NCI-H345 treated with DMSO at 0.1 percent for 48 hours (cell line): ENCODE data around the gene PHC2.

Experiments used
- DNase-seq: peaks from one replicate; lab custom pipeline; 2025; ENCODE audit not compliant: unreplicated experiment; lab: John Stamatoyannopoulos, UW

PHC2 gene

DNA sequence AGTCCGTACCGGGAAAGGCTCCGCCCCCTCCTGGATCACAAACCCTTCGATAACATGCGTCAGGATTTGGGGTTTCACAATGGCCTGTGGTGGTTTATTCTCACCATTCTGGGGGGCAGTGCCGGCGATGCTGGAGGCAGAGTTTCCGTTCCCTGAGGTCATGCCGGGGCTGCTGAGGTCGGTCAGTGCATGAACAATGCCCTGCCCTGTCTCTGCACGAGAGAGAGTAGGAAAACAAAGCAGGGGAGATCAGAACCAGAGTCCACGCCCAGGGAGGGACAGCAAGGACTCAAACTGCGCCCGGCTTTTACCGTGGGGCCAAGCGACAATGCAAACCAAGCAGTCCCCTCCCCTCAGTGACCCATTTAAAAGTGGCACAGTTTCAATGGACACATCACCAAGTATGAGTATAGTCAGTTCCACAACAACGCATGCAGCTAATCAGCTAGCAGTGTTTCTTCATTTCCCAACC is 96.8 kb downstream of the PHC2 start:
- no peak for DNase-seq

DNA sequence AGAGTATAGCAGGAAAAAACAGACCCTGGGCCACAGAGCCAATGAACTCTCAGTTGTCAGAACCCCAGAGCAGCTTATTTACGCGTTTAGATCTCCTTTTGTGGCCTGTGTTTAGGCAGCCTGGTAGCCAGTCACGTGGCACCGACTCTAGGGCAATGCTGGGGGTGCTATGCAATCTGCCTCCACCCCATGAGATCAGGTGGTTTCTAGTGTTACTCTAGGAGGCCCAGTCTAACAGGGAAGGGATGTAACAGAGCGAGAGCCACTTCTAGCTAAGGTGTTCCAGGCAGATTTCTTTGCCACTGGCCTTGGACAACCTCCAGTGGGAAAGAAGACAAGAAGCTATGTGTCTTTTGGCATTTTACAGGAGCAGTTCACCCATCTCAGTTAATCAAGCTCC is 98.0 kb downstream of the PHC2 start:
- DNase-seq = no peak

DNA sequence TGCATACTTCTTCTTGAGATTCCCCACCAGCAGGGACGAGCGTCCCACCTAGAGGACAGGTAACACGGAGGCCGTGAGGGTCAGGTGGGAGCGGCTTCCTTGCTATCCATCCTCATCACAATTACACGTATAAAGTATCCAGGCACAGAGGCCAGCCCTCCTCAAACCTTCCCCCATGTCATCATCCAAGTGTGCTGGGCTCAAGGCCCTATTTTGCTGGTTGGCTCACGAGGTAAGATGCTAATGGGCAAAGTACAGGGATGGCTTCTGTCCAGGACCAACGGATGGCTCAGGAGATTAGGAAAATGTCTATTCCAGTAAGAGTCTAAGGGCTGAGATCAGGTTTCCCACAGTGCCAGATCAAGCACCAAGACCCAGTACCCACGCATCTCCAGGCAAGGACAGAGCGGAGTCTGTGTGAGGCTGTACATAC is 98.5 kb downstream of the PHC2 start:
- no peak for DNase-seq

DNA sequence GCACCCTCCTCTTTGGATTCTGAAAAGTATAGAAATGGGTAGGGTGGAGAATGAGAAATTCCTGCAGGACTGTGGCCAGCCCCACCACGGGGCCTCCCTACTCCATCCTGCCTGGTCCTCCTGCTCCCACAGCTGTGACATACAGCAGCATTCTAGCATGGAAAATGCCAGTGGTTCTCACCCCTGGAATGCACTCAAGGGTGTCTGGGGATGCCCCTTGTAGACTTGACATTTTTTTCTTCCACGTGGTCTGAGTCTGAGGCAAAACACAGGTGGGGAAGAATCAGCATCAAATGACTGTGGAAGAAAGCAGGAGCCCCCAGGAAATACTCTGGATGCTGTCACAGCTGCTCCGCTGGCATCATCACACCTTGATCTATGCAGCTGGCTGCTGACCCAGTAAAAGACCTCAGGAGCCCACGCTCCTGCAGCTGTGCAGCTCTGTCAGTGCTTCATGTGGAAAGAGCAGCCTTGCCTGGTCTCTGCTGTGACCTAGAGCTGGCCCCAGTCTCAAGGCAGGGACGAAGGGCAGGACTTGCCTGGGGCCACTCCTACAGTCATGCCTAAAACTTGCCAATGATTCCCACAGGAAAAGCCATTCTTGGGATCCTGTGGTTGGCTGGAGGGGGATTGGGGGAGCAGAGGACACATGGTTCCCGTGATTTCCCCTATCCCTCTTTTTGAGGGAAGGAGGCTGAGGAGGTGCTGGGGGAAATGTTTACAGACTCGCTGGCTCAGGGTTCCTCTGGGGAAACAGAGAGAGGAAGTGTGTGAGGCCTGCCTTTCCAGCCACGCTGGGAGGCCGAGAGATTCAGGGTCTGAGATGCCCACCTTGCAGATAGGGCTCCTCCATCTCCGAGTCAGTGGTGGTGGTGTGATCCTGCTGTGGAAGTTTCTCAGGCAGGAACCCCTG is 99.2 kb downstream of the PHC2 start:
- no peak for DNase-seq

DNA sequence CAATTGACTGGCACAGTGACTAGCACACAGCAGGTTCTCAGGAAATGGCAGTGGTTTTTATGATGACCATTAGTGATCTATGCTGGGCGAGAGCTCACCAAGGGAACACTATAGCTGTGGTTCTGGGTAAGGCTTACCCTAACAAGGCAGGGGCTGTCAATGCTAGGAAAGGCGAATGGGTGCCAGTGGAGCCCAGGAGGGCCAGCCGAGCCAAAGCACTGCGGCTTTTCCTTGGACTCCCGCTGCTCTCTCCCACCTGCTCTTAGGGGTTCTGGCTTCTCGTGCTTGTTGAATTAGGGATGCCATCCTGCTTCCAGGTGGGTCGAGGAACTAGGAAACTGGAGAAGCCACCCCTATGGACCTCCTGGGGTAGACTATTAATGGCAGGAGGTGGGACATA is 100.0 kb downstream of the PHC2 start:
- no peak for DNase-seq

DNA sequence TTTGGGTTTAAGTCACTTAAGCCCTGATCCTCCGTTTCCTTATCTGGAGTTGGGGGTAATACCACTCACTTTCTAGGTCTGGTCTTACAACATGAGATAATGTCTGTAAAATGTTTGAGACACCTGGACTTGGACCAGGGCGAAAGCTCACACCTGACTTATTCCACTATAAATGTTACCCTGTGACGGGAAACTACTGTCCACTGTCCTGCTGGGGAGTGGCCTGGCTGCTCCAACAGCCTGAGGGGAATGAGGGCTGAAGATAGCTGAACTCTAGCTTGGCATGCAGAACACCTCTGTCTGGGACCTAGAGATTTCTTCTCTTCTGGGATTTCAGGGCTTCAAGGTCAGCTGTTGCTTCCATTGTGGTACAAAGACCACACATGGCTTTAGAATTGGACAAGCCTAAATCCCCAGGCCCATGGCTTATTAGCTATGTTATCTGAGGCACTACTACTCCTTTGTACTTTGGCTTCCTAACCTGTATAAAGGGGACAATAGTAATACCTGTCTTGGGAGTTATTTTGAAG is 100.5 kb downstream of the PHC2 start:
- DNase-seq = no peak

DNA sequence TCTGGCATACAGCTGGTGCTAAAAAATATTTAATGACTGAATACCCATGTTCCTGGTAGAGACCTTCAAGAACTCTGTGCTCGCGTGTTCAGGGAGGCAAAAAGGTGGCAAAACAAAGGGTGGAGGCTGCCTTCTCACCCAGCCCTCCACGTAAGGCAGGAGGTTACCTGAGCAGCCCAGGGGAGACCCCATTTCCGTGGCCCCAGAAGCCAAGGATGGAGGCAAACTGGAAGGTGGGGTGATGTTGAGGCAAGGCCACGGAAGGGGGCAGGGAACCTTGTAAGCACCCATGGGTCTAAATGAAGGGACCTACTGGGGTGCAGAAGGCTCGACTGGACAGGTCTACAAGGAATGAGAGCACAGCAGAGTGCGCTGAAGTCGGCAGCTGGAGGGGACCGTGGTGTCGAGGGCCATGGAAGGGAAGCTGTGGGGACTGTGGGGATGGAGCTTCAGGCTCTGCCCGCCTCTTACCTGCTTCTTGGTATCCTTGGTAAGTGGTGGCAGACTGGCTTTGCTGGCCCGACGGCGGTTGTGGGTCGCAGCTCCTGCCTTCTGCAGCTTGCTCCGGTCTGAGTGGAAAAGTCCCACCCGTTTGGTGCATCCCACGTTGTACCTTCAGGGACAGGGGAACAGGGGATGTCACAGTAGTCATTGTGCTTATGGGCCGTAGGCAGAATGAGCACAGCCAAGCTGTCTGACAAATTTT is 101.1 kb downstream of the PHC2 start:
- no peak for DNase-seq

DNA sequence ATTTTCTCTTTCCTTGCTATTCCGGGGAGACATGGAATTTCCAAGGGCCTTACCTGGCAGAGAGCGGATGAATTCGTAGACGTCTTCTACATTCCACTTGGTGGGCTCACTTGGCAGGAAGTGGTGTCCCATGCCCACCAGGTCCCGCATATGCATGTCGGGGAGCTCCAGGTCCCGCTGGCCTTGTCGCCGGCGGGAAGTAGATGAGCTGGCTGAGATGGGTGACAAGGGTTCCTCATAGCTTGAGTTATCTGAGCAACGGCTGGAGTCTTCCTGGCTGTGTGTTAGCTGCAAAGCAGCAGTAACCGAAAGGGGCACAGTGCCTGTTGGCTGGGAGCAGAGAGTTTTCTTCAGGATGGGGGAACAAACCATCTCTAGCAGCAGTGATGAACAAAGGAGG is 102.1 kb downstream of the PHC2 start:
- no peak for DNase-seq

DNA sequence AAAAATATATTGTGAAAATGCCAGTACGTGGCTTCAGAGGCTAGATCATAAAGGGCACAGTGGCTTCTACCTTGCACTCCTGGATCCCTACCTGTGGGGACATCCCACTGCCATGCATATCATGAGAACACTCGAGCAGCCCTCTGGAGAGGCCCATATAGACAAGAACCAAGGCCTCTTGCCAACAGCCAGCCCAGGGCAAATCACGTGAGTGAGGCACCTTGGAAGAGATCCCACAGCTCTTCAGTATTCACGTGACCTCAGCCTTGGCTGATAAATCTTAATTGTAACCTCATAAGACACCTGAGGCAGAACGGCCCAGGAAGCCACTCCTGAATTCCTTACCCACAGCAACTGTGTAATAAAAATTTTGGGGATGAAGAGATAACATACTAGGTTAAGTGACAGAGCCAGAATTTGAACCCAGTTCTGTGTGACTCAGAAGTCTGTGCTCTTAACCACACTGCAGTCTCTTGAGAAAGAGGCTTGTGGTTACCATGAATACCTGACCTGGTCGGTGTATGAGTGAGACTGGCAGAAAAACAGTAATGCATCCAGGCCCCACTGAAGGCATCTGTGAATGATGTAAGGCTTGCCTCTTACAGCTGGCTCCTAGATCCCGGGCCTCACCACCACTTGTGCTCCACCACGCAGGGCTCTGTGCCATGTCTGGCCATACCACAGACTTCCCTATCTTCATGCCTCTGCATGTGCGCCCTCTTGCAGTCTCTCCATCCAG is 103.1 kb downstream of the PHC2 start:
- no peak for DNase-seq

DNA sequence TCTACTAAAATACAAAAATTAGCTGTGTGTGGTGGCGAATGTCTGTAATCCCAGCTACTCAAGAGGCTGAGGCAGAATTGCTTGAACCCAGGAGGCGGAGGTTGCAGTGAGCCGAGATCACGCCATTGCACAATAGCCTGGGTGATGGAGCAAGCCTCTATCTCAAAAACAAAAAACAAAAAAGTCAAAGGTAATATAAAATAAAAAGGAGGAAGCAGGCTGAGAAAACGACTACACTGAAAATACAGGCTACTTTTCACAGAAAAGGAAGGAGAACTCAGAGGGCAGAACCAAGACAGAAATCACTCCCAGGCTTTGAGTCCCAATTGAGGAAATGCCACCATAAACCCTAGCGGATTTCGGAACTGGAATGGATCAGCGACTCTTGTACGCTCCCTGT is 104.1 kb downstream of the PHC2 start:
- no peak for DNase-seq

DNA sequence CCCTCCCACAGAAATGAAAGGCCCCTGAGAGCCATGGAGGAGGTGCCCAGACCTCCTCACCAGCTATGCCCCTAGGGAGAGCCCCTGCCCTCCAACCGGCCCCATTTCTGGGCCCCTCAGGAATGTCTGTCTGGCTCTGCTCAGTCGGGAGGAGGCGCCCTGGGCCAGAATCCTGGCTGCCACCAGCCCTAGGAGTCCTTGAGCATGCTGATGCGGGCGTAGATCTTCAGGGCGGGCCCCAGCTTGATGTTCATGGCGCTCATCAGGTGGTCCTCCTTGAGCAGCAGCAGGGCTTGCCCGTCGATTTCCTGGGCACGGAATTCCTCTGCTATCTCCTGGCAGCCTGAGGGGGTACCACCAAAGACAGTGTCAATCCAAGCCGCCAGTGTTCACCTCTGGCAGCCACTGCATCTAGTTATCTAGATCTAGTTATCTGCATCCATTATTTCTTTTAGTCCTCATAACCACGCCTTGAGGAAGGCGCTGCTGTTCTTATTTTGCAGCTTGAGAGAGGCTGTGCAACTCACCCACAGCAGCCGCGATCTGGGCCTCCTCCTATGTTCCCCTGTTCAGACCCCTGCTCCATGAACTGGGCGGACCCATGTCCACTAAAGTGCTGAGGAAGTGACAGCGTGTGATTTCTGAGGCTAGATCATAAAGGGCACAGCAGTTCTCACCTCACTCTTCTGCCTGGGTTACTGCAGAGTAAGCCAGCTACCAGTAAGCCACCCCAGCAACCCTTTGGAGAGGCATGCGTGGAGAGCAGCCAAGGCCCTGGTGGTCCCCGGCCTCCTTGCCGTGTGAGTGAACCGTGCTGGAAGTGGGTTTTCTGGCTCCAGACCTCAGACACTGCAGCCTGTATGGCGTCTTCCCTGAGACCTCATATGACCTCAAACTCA is 106.0 kb downstream of the PHC2 start:
- no peak for DNase-seq

DNA sequence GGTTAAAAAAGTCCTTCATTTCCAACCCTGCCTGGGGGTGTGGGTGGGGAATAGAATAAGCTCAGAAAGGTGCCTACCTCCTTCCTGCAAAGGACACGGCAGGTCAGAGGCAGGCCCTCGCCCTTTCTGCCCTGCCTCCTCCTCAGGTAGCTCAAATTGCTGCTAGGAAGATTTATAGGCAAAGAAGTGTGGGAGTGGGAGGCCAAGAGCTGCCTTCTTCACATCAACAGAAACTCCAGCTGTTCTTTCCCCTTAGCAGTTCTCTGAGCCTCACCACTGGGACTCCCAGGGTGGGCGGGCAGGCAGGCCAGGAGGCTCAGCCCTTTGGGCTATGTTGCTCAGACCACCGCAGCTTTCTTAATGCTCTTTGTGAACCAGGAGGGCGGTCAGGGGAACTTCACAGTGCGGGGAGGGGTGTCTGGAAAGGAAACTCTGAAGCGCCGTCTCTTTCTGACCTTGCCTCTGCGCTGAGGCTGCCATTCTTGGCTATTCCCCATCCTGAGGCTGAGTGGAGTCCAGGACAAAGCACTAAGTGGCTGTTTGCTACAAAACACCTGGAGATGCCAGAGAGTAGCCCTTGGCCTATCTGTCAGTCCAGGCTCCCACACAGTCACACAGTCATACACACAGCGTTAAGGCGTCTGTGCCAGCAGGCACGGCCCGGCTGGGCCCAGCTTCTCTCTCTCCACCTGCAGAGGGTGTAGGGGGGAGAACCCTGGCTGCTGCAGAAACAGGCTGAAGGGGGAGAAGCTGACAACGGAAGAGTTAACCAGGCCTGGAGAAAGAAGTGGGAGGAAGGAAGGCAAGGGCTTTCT is 107.0 kb downstream of the PHC2 start:
- no peak for DNase-seq

DNA sequence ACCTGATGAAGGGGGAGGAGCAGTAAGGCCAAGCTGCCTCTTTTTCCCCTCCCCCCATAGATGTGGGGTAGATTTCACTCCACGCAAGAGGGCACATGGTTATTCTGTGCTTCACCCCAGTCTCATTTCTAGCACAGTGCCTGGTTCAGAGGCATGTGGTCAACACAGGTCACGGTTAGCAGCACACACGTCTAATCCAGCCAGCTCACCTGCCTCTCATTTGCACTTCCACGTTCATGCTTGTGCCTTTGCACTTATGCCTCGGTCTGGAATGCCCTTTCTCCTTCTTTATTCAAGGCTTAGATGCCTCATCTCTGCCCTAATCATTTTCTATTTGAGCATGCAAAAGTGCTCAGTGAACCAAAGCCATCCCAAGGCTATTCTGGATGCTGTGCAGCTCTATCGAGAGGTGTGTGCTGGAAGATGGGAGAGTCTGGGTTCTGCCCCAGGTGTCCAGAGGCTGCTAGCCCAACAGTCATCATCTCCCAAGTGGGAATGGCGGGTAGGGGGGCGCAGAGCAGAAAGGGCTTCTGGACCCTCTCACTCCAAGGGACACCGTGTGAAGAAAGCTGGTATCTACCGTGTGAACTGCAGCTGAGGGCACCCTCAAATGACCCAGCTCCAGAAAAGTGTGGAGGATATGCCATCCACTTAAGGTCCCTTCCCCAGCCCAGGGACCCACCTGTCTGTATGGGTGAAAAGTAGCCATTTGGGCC is 107.9 kb downstream of the PHC2 start:
- no peak for DNase-seq

DNA sequence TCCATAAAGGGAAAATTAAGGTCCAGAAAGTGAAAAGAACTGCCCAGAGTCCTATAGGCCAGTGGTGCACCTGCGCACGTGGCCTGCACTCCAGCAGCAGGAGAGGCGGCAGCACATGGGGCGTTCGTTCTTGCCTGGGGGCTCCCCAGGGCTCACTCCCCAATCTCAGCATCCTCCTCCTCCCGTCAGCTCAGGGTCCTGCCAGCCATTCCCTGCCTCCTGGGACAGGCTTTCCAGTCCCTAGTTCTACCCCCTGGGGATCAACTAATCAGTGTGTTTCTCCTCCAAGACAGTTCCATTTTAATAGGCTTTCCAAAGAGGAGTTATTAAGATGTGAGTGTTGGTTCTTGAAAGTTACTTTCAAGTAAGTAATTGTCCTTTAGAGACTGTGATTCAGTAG is 108.8 kb downstream of the PHC2 start:
- no peak for DNase-seq

DNA sequence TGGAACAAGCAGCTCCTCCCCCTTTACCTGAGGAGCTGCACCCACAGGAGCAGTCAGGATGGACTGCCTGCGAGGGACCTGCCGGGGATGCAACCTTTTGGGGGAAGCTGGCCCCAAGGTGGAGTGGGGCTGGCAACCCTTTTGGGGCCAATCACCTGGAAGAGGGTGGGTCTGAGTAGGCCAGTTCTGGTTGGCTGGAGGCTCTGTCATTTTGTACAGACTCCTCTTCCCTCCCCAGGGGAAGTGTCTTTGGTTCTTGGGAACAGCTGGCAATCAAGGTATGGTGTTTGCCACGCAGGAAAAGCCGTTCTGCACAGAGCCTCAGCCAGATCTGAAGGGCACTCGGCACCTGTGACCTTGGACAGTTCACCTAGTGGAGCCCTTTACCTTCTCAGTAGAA is 109.7 kb downstream of the PHC2 start:
- no peak for DNase-seq

DNA sequence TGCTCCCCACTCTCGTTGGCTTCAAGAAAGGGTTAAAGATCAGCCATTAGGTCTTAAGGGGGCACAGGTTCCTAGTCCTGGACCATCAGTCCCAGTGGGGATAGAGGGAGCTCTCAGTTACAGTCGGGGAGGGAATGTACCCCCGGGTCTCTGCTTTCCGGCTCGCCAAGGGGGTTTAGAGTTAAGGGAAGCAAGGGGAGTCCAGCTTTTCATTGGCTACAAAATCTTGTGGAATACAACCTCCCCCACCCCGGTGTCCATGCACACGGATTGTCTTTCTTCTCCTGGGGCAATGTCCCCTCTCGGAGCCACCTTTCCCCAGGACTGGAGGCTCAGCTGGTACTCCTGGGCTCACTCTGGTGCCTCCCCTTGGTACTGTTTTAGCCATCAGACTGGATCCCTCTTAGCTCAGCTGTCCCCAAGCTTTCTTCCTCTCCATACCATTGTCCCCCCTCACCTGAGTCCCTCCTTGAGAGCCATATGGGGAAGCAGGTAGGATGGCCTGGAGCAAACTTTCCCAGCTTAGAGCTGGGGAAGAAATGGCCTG is 110.2 kb downstream of the PHC2 start, which contains the start of gene A3GALT2:
A3GALT2 (minus strand) TSS at position 480 of the 547 bp plus-strand sequence; CDS start at position 480, 0 bp downstream.
- no peak for DNase-seq

DNA sequence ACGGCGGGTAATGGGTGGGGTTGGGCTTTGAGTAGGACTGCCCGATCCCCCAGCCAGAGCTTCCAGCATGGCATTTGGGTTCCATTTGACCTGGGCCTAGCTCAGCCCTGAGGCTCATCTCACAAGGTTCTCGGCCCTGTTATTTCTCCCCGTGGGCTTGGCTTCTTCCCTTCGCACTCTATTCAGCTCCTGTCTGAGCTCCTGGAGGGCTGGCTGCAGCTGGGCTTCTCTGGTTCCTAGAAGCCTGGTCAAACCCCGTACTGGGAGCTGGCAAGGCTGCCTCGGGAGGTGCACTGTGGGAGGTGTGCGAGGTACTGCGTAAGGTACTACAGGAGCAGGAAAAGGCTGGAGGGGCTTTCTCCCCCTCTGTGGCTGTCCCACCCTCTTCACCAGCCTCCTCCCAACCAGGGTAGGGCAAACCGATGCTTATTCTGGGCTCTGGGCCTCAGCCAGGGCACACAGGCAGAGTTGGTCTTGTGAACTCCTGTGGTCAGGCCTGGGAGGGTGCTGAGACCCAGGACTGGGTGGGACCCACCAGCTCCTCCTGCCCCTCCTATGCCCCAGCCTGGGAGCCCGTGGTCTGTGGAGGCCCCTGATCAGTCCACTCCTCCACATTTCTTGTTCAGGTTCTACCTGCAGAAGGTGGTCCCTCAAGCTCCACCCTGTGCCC is 110.8 kb downstream of the PHC2 start:
- no peak for DNase-seq
